ENCODE data around the gene SLC16A11. TPM values are rescaled to one million over a fixed set of nuclear protein-coding genes. Genes with fewer than 3 reads are reported as not detected.
"Not testable (repeated sequence)": the region's sequence is repeated elsewhere in the genome, so short reads cannot be mapped to it uniquely, and the experiment has no call there.

The SLC16A11 gene
- polyA plus RNA-seq, 1 donor from 2014 or later, result not detected

DNA sequence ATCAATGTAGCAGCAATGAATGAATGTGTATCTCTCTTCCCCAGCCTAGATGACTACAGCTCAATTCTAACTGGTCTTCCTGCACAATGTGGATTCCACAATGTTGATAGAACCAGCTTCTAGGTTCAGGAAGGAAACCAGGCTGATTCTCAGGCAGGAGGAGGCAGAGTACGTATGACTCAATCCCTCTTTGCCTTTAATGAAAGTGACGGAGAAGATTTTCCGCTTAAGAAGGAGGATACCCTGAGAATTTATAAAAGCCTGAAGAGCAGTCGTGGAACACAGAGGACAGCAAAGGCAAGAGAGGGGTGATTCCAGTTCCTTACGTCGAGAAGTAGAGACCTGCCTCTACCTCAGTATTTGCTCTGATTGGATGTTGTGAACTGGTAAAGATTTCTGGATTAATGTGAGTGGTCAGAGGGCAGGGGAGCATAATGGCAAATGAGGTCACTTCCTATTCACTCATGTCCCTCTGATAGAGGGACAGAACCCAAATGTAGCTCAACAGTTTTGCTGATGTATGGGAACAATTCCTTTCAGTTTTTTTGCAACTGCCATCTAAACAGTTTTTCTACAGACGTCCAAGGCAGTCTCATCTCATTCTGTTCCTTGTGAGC, 15.0 kb upstream of the SLC16A11 start:
- Histone ChIP-seq H3K9me2 (ENCODE audit: insufficient read depth, low read length) (no peaks in the 10 kb centered on the region), H3K36me3 (ENCODE audit: insufficient read depth, low read length) (no peaks in the 10 kb centered on the region), H3K27me3 (ENCODE audit: insufficient read depth, low read depth, low read length) (no peaks in the 10 kb centered on the region), H4K20me1 (ENCODE audit: insufficient read depth) (no peaks in the 10 kb centered on the region), H2AFZ (ENCODE audit: low read depth, low read length) (no peak overlapping the region), H3K4me2 (ENCODE audit: low read length) (no peak overlapping the region), H3K27ac (ENCODE audit: low read length) (no peak overlapping the region), H3F3A (ENCODE audit: insufficient read depth, low read length, poor library complexity, severe bottlenecking) (no peaks in the 10 kb centered on the region), H3K9me3 (ENCODE audit: low read length) (no peaks in the 10 kb centered on the region), H3K4me3 (ENCODE audit: low read length) (no peak overlapping the region), H3K79me2 (replicated peaks; ENCODE audit: insufficient read depth, low read length) (no peaks in the 10 kb centered on the region), H3K9ac (ENCODE audit: low read length) (no peak overlapping the region)
- no peak for TF ChIP-seq POLR2AphosphoS5 (IDR thresholded peaks at IDR 0.05)
- no peak for TF ChIP-seq EP300 (conservative IDR thresholded peaks at IDR 0.05; ENCODE audit: poor library complexity, severe bottlenecking)
- no peak for TF ChIP-seq EZH2 (IDR thresholded peaks at IDR 0.05; ENCODE audit: borderline replicate concordance, insufficient read depth, low read length, poor library complexity, severe bottlenecking)
- TF ChIP-seq, protein P1, sequence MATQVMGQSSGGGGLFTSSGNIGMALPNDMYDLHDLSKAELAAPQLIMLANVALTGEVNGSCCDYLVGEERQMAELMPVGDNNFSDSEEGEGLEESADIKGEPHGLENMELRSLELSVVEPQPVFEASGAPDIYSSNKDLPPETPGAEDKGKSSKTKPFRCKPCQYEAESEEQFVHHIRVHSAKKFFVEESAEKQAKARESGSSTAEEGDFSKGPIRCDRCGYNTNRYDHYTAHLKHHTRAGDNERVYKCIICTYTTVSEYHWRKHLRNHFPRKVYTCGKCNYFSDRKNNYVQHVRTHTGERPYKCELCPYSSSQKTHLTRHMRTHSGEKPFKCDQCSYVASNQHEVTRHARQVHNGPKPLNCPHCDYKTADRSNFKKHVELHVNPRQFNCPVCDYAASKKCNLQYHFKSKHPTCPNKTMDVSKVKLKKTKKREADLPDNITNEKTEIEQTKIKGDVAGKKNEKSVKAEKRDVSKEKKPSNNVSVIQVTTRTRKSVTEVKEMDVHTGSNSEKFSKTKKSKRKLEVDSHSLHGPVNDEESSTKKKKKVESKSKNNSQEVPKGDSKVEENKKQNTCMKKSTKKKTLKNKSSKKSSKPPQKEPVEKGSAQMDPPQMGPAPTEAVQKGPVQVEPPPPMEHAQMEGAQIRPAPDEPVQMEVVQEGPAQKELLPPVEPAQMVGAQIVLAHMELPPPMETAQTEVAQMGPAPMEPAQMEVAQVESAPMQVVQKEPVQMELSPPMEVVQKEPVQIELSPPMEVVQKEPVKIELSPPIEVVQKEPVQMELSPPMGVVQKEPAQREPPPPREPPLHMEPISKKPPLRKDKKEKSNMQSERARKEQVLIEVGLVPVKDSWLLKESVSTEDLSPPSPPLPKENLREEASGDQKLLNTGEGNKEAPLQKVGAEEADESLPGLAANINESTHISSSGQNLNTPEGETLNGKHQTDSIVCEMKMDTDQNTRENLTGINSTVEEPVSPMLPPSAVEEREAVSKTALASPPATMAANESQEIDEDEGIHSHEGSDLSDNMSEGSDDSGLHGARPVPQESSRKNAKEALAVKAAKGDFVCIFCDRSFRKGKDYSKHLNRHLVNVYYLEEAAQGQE (IDR thresholded peaks at IDR 0.05; ENCODE audit: borderline replicate concordance), result no peak
- no peak for TF ChIP-seq MXI1 (conservative IDR thresholded peaks at IDR 0.05; ENCODE audit: poor library complexity, severe bottlenecking)
- no peak for TF ChIP-seq TAF1 (IDR thresholded peaks at IDR 0.05; ENCODE audit: low read depth)
- no peak for TF ChIP-seq SMC3 (conservative IDR thresholded peaks at IDR 0.05; ENCODE audit: poor library complexity)
- no peak for TF ChIP-seq RAD21 (conservative IDR thresholded peaks at IDR 0.05)
- TF ChIP-seq, protein P2, sequence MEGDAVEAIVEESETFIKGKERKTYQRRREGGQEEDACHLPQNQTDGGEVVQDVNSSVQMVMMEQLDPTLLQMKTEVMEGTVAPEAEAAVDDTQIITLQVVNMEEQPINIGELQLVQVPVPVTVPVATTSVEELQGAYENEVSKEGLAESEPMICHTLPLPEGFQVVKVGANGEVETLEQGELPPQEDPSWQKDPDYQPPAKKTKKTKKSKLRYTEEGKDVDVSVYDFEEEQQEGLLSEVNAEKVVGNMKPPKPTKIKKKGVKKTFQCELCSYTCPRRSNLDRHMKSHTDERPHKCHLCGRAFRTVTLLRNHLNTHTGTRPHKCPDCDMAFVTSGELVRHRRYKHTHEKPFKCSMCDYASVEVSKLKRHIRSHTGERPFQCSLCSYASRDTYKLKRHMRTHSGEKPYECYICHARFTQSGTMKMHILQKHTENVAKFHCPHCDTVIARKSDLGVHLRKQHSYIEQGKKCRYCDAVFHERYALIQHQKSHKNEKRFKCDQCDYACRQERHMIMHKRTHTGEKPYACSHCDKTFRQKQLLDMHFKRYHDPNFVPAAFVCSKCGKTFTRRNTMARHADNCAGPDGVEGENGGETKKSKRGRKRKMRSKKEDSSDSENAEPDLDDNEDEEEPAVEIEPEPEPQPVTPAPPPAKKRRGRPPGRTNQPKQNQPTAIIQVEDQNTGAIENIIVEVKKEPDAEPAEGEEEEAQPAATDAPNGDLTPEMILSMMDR (IDR thresholded peaks at IDR 0.05; ENCODE audit: poor library complexity, severe bottlenecking), result no peak

DNA sequence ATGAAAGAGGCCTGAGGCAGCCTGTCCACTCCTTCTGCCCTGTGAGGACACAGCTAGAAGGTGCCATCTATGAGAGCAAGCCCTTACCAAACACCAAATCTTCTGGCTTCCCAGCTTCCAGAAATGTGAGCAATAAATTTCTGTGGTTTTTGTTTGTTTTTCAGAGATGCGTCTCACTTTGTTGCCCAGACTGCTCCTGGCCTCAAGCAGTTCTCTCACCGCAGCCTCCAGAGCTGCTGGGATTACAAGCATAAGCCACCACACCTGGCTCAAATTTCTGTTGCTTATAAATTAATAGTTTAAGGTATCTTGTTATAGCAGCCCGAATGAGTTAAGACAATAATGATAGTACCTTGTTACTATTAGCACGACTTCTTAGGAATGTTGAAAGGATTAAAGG, 12.5 kb upstream of the SLC16A11 start:
- TF ChIP-seq POLR2AphosphoS5 (IDR thresholded peaks at IDR 0.05), result no peak
- no peak for TF ChIP-seq EZH2 (IDR thresholded peaks at IDR 0.05; ENCODE audit: borderline replicate concordance, insufficient read depth, low read length, poor library complexity, severe bottlenecking)
- TF ChIP-seq, protein P2 (IDR thresholded peaks at IDR 0.05; ENCODE audit: poor library complexity, severe bottlenecking), result no peak
- no peak for TF ChIP-seq EP300 (conservative IDR thresholded peaks at IDR 0.05; ENCODE audit: poor library complexity, severe bottlenecking)
- no peak for TF ChIP-seq RAD21 (conservative IDR thresholded peaks at IDR 0.05)
- TF ChIP-seq, protein P1 (IDR thresholded peaks at IDR 0.05; ENCODE audit: borderline replicate concordance), result no peak
- TF ChIP-seq SMC3 (conservative IDR thresholded peaks at IDR 0.05; ENCODE audit: poor library complexity), result no peak
- TF ChIP-seq MXI1 (conservative IDR thresholded peaks at IDR 0.05; ENCODE audit: poor library complexity, severe bottlenecking), result no peak
- no peak for TF ChIP-seq TAF1 (IDR thresholded peaks at IDR 0.05; ENCODE audit: low read depth)
- Histone ChIP-seq H3K27me3 (ENCODE audit: insufficient read depth, low read depth, low read length) (no peaks in the 10 kb centered on the region), H3K9me2 (ENCODE audit: insufficient read depth, low read length) (no peaks in the 10 kb centered on the region), H3K27ac (ENCODE audit: low read length) (no peak overlapping the region), H3K79me2 (replicated peaks; ENCODE audit: insufficient read depth, low read length) (no peaks in the 10 kb centered on the region), H4K20me1 (ENCODE audit: insufficient read depth) (no peaks in the 10 kb centered on the region), H2AFZ (ENCODE audit: low read depth, low read length) (no peak overlapping the region), H3K4me2 (ENCODE audit: low read length) (no peak overlapping the region), H3K36me3 (ENCODE audit: insufficient read depth, low read length) (no peaks in the 10 kb centered on the region), H3F3A (ENCODE audit: insufficient read depth, low read length, poor library complexity, severe bottlenecking) (no peaks in the 10 kb centered on the region), H3K9ac (ENCODE audit: low read length) (no peak overlapping the region), H3K9me3 (ENCODE audit: low read length) (no peaks in the 10 kb centered on the region), H3K4me3 (ENCODE audit: low read length) (no peak overlapping the region)

DNA sequence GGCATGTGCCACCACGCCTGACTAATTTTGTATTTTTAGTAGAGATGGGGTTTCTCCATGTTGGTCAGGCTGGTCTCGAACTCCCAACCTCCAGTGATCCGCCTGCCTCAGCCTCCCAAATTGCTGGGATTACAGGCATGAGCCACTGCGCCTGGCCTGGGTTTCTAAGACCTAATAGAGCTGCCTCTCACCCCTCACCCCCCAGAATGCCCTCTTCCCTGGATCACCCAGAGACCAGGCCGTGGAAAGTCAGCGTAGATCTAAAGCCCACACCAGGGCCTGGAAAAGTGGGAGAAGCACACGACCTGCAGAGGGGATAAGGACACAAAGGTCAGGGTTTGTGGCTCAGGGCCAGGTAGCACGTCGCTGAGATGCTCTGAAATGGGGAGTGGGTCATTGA, 6.7 kb upstream of the SLC16A11 start:
- H2AFZ ChIP-seq (ENCODE audit: low read depth, low read length); H3K4me2 ChIP-seq (ENCODE audit: low read length); H3F3A ChIP-seq (ENCODE audit: insufficient read depth, low read length, poor library complexity, severe bottlenecking); H3K9me2 ChIP-seq (ENCODE audit: insufficient read depth, low read length); H3K4me3 ChIP-seq (ENCODE audit: low read length); H3K27ac ChIP-seq (ENCODE audit: low read length); H3K79me2 ChIP-seq (replicated peaks; ENCODE audit: insufficient read depth, low read length); H4K20me1 ChIP-seq (ENCODE audit: insufficient read depth); H3K27me3 ChIP-seq (ENCODE audit: insufficient read depth, low read depth, low read length); H3K9me3 ChIP-seq (ENCODE audit: low read length); H3K36me3 ChIP-seq (ENCODE audit: insufficient read depth, low read length); H3K9ac ChIP-seq (ENCODE audit: low read length): not testable (repeated sequence)
